ENCODE results near the gene RIPOR3.
"Not testable (repeated sequence)": the region's sequence is repeated elsewhere in the genome, so short reads cannot be mapped to it uniquely, and the experiment has no call there.

The RIPOR3 gene

GRCh38 chr20:50703651-50704438 is 12.5 kb upstream of the RIPOR3 start:
- DNase-seq (ENCODE audit: low spot score) = not testable (repeated sequence)

GRCh38 chr20:50701041-50701963 is 10.0 kb upstream of the RIPOR3 start:
- DNase-seq (ENCODE audit: low spot score) = no peak

GRCh38 chr20:50699688-50700087 is 8.3 kb upstream of the RIPOR3 start:
- DNase-seq (ENCODE audit: low spot score) = no peak

DNA sequence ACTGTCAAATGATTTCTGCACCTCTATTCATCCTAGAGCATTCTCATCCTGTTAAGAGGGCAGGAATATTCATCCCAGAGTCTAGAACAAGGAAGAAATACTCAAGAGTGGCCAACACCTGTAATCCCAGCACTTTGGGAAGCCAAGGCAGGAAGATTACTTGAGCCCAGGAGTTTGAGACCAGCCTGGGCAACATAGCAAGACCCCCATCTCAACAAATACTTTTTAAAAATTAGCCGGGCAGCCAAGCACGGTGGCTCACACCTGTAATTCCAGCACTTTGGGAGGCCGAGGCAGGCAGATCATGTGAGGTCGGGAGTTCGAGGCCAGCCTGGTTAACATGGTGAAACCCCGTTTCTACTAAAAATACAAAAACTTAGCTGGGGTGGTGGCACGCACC is 6.9 kb upstream of the RIPOR3 start:
- DNase-seq (ENCODE audit: low spot score) = not testable (repeated sequence)

DNA sequence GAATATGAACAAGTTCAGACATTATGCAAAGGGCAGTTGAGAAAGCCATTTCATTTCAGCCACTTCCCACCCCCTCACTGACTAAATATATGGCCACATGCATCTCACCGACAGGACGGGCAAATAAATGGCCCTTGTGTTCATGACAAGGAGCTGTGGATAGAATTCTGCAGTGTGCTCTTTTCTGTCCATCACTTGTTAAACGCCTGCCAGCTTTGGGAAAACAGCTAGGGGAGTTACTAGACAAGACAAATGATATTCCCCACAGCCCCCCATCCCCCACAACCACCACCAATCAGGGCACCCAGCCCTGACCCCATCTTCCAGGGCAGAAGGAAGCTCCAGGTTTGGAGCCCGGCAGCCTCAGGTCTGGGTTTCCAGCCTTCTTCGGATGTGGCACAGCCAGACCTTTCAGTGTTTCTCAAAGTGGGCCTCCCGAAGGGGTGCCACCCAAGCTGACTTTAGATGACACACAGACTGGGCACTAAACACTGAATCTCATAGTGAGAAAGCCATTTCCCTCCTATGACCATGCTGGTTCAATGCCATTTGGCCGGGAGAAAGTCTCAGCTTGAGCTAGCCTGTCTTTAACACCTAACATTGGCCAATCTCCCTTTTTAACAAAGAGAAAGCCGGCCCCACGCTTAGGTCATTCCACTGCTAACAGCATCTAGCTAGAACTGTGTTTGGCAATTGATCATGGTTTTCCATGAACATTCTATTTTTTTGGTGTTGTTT is 4.0 kb upstream of the RIPOR3 start:
- DNase-seq (ENCODE audit: low spot score) = no peak

- DNase-seq (ENCODE audit: low spot score) = no peak
These were observed 3.2 kb upstream of the RIPOR3 start for GRCh38 chr20:50694379-50695134.

- DNase-seq (ENCODE audit: low spot score) = no peak
These were observed 1.7 kb upstream of the RIPOR3 start for GRCh38 chr20:50693001-50693400.

- no peak for DNase-seq (ENCODE audit: low spot score)
These were observed 1.2 kb upstream of the RIPOR3 start for GRCh38 chr20:50692552-50692933.

DNA sequence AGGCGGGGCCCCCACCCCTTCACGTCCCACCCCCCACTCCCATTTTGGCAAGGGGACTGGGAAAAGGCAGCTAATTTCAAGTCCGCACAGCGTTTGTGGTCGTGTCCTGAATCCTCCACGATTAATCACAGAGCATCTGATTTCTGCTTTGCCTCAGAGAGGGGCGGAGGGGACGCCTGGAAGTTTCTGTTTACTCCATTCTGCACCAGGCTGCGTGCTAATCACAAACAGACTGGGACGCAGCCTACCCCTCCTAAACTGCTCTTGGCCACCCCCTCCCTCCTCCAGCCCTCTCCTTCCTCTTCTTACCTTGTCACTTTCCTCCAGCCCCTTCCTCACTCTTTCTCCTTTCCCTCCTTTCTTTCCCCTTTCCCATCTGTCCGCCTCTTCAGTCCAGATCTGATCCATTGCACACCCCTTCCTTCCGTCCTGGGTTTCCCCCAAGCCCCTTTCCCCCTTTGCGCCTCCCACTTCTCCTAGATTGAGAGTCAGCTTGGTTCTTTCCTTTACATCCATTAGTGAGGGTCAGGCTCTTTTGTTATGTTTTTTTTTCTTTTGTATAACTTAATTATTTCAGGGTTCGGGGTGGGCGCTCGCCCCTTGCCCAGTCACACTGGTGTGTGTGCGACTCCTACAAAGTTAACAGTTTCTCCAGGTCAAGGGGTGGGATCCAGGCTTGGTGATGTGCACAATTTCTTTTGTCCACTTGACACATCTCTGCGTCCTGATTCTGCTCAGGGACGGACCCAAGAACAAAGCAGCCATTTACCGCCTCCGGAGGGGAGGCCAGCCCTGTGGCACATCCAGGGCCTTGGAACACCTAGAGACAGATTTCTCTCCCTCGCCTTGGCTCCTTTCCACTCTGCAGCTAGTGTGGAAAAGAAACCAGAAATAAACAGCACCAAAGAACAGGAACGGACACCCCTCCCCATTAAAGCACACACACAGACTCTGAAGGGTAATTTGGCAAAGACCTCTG is 520 bp upstream of the RIPOR3 start:
- no peak for DNase-seq (ENCODE audit: low spot score)

GRCh38 chr20:50689864-50690649 is 1.3 kb downstream of the RIPOR3 start:
- no peak for DNase-seq (ENCODE audit: low spot score)

GRCh38 chr20:50688256-50688975 is 2.9 kb downstream of the RIPOR3 start:
- DNase-seq (ENCODE audit: low spot score) = no peak

- no peak for DNase-seq (ENCODE audit: low spot score)
These were observed 4.5 kb downstream of the RIPOR3 start for GRCh38 chr20:50686821-50687220.

DNA sequence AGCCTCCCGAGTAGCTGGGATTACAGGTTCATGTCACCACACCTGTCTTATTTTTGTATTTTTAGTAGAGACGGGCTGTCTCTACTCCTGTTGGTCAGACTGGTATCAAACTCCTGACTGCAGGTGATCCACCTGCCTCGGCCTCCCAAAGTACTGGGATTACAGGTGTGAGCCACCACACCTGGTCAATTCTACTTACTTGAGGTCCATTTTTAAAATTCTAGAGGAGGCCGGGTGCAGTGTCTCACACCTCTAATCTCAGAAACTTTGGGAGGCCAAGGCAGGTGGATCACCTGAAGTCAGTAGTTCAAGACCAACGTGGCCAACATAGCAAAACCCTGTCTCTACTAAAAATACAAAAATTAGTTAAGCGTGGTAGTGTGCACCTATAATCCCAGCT is 7.8 kb downstream of the RIPOR3 start:
- no peak for DNase-seq (ENCODE audit: low spot score)

- no peak for DNase-seq (ENCODE audit: low spot score)
These were observed 8.3 kb downstream of the RIPOR3 start for GRCh38 chr20:50682947-50683530.

- DNase-seq (ENCODE audit: low spot score) = no peak
These were observed 9.3 kb downstream of the RIPOR3 start for GRCh38 chr20:50682065-50682464.

GRCh38 chr20:50681359-50682064 is 9.8 kb downstream of the RIPOR3 start:
- no peak for DNase-seq (ENCODE audit: low spot score)

- no peak for DNase-seq (ENCODE audit: low spot score)
These were observed 11.0 kb downstream of the RIPOR3 start for GRCh38 chr20:50680105-50680960.
